ENCODE results near the gene DCBLD2.

GRCh38 chr3:98902351-98902740, 851 bp upstream of the DCBLD2 start:
- TF ChIP-seq, protein P1, sequence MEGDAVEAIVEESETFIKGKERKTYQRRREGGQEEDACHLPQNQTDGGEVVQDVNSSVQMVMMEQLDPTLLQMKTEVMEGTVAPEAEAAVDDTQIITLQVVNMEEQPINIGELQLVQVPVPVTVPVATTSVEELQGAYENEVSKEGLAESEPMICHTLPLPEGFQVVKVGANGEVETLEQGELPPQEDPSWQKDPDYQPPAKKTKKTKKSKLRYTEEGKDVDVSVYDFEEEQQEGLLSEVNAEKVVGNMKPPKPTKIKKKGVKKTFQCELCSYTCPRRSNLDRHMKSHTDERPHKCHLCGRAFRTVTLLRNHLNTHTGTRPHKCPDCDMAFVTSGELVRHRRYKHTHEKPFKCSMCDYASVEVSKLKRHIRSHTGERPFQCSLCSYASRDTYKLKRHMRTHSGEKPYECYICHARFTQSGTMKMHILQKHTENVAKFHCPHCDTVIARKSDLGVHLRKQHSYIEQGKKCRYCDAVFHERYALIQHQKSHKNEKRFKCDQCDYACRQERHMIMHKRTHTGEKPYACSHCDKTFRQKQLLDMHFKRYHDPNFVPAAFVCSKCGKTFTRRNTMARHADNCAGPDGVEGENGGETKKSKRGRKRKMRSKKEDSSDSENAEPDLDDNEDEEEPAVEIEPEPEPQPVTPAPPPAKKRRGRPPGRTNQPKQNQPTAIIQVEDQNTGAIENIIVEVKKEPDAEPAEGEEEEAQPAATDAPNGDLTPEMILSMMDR (IDR thresholded peaks at IDR 0.05) = no peak
- TF ChIP-seq POLR2AphosphoS5 (IDR thresholded peaks at IDR 0.05) = no peak
- no peak for TF ChIP-seq POLR2A (IDR thresholded peaks at IDR 0.05)

Data from prostate gland (tissue), 2 donors.